ENCODE results near the gene REEP1. TPM values are rescaled to one million over a fixed set of nuclear protein-coding genes. Genes with fewer than 3 reads are reported as not detected.

The REEP1 gene
- polyA plus RNA-seq, 1 donor (not counting 4 experiments of a cell fraction or from before 2014, with no cell fraction given), result 0.30 TPM

- Histone ChIP-seq H3K4me2 (ENCODE audit: control insufficient read depth, extremely low read depth, insufficient read depth, low read depth, low read length) (no peak overlapping the region), H3K4me1 (ENCODE audit: control insufficient read depth, extremely low read depth, insufficient read depth, low read length) (no peaks in the 10 kb centered on the region), H3K27me3 (ENCODE audit: control insufficient read depth, extremely low read depth, insufficient read depth, low read length) (peaks cover 11% of the 10 kb centered on the region), H3K9ac (ENCODE audit: control insufficient read depth, extremely low read depth, insufficient read depth, low read length) (no peak overlapping the region), H2AFZ (ENCODE audit: control insufficient read depth, low read length) (no peak overlapping the region), H3K27ac (ENCODE audit: control insufficient read depth, insufficient read depth, low read length) (no peak overlapping the region), H3K9me1 (ENCODE audit: control insufficient read depth, extremely low read depth, insufficient read depth, low read length) (no peaks in the 10 kb centered on the region), H4K20me1 (ENCODE audit: control insufficient read depth, extremely low read depth, insufficient read depth, low read length) (no peaks in the 10 kb centered on the region), H3K36me3 (ENCODE audit: control insufficient read depth in 2 of 2, extremely low read depth in 1 of 2, insufficient read depth in 2 of 2, low read length in 2 of 2) (no peaks in the 10 kb centered on the region), H3K9me3 (ENCODE audit: control insufficient read depth, low read depth, low read length) (no peaks in the 10 kb centered on the region), H3K4me3 (ENCODE audit: control insufficient read depth in 2 of 3, extremely low read depth in 1 of 3, insufficient read depth in 2 of 3, low read depth in 1 of 3, low read length in 3 of 3) (no peak overlapping the region), H3K79me2 (ENCODE audit: control insufficient read depth, insufficient read depth, low read length) (no peaks in the 10 kb centered on the region)
- dilution Hi-C loops (cut with MboI; ENCODE audit: extremely low pct_ligation_motif_present, low sequenced_read_pairs), result no loop called here
- FAIRE-seq (no peak), DNase-seq (ENCODE audit: low read depth, low spot score) (no peak)
- no peak for TF ChIP-seq EZH2 (IDR thresholded peaks at IDR 0.05; ENCODE audit: low read length)
- TF ChIP-seq CTCF (optimal IDR thresholded peaks at IDR 0.05 in 1 of 3, IDR thresholded peaks at IDR 0.05 in 1 of 3, conservative IDR thresholded peaks at IDR 0.05 in 1 of 3; ENCODE audit: extremely low read depth in 1 of 3, insufficient read depth in 2 of 3, low read length in 3 of 3), result no peak
Measured at GRCh38 chr2:86305915-86306254, 31.5 kb downstream of the REEP1 start.

- Histone ChIP-seq H3K36me3 (ENCODE audit: control insufficient read depth in 2 of 2, extremely low read depth in 1 of 2, insufficient read depth in 2 of 2, low read length in 2 of 2) (no peaks in the 10 kb centered on the region), H4K20me1 (ENCODE audit: control insufficient read depth, extremely low read depth, insufficient read depth, low read length) (no peaks in the 10 kb centered on the region), H3K4me1 (ENCODE audit: control insufficient read depth, extremely low read depth, insufficient read depth, low read length) (no peaks in the 10 kb centered on the region), H3K79me2 (ENCODE audit: control insufficient read depth, insufficient read depth, low read length) (no peaks in the 10 kb centered on the region), H3K4me3 (ENCODE audit: control insufficient read depth in 2 of 3, extremely low read depth in 1 of 3, insufficient read depth in 2 of 3, low read depth in 1 of 3, low read length in 3 of 3) (no peak overlapping the region), H3K27ac (ENCODE audit: control insufficient read depth, insufficient read depth, low read length) (no peak overlapping the region), H3K27me3 (ENCODE audit: control insufficient read depth, extremely low read depth, insufficient read depth, low read length) (peaks cover 11% of the 10 kb centered on the region), H2AFZ (ENCODE audit: control insufficient read depth, low read length) (no peak overlapping the region), H3K9ac (ENCODE audit: control insufficient read depth, extremely low read depth, insufficient read depth, low read length) (no peak overlapping the region), H3K4me2 (ENCODE audit: control insufficient read depth, extremely low read depth, insufficient read depth, low read depth, low read length) (no peak overlapping the region), H3K9me1 (ENCODE audit: control insufficient read depth, extremely low read depth, insufficient read depth, low read length) (no peaks in the 10 kb centered on the region), H3K9me3 (ENCODE audit: control insufficient read depth, low read depth, low read length) (no peaks in the 10 kb centered on the region)
- DNase-seq (ENCODE audit: low read depth, low spot score), result no peak
- dilution Hi-C loops (cut with MboI; ENCODE audit: extremely low pct_ligation_motif_present, low sequenced_read_pairs), result no loop called here
- no peak for FAIRE-seq
- TF ChIP-seq CTCF (optimal IDR thresholded peaks at IDR 0.05 in 1 of 3, IDR thresholded peaks at IDR 0.05 in 1 of 3, conservative IDR thresholded peaks at IDR 0.05 in 1 of 3; ENCODE audit: extremely low read depth in 1 of 3, insufficient read depth in 2 of 3, low read length in 3 of 3), result no peak
Measured at GRCh38 chr2:86305195-86305914, 32.1 kb downstream of the REEP1 start.

Measured in keratinocyte (primary cell).